Measurements from ENCODE around the gene TMEM94.

TMEM94 gene

GRCh38 chr17:75499313-75500022, 43.0 kb downstream of the TMEM94 start:
- DNase-seq: no peak

GRCh38 chr17:75500419-75501216, 44.2 kb downstream of the TMEM94 start:
- DNase-seq: no peak

- DNase-seq: no peak
These were observed 45.1 kb downstream of the TMEM94 start for GRCh38 chr17:75501378-75502071.

- DNase-seq: no peak
These were observed 45.8 kb downstream of the TMEM94 start for GRCh38 chr17:75502072-75502720.

GRCh38 chr17:75502721-75503329, 46.4 kb downstream of the TMEM94 start:
- no peak for DNase-seq

- no peak for DNase-seq
These were observed 47.0 kb downstream of the TMEM94 start for GRCh38 chr17:75503337-75503950.

GRCh38 chr17:75503976-75504346, 47.5 kb downstream of the TMEM94 start:
- no peak for DNase-seq

- no peak for DNase-seq
These were observed 48.1 kb downstream of the TMEM94 start for GRCh38 chr17:75504347-75505151.

GRCh38 chr17:75505152-75505409, 48.6 kb downstream of the TMEM94 start:
- DNase-seq: no peak

GRCh38 chr17:75505640-75506039, 49.2 kb downstream of the TMEM94 start:
- DNase-seq: no peak

- no peak for DNase-seq
These were observed 49.7 kb downstream of the TMEM94 start for GRCh38 chr17:75506134-75506533.

- DNase-seq: no peak
These were observed 50.5 kb downstream of the TMEM94 start for GRCh38 chr17:75506888-75507287.

- no peak for DNase-seq
These were observed 51.6 kb downstream of the TMEM94 start for GRCh38 chr17:75507733-75508719.

GRCh38 chr17:75508931-75509361, 52.5 kb downstream of the TMEM94 start:
- no peak for DNase-seq

GRCh38 chr17:75509528-75510258, 53.3 kb downstream of the TMEM94 start:
- DNase-seq: no peak

- no peak for DNase-seq
These were observed 54.8 kb downstream of the TMEM94 start for GRCh38 chr17:75511270-75511609.

GRCh38 chr17:75511610-75512575, 55.5 kb downstream of the TMEM94 start:
- DNase-seq: no peak

- no peak for DNase-seq
These were observed 56.6 kb downstream of the TMEM94 start for GRCh38 chr17:75512926-75513640.

Data from activated effector memory CD4-positive, alpha-beta T cell treated with Interleukin-2 at 50 U/mL for 16 hours (primary cell).